Activated CD8-positive, alpha-beta memory T cell treated with anti-CD3 and anti-CD28 coated beads for 24 hours (primary cell): ENCODE data around the gene FAM161A.
"Not testable (repeated sequence)": the region's sequence is repeated elsewhere in the genome, so short reads cannot be mapped to it uniquely, and the experiment has no call there.

Experiments used
- DNase-seq: peaks from one replicate; pipeline ENCODE4 v3.0.0-alpha.2; 2020

FAM161A gene, protein sequence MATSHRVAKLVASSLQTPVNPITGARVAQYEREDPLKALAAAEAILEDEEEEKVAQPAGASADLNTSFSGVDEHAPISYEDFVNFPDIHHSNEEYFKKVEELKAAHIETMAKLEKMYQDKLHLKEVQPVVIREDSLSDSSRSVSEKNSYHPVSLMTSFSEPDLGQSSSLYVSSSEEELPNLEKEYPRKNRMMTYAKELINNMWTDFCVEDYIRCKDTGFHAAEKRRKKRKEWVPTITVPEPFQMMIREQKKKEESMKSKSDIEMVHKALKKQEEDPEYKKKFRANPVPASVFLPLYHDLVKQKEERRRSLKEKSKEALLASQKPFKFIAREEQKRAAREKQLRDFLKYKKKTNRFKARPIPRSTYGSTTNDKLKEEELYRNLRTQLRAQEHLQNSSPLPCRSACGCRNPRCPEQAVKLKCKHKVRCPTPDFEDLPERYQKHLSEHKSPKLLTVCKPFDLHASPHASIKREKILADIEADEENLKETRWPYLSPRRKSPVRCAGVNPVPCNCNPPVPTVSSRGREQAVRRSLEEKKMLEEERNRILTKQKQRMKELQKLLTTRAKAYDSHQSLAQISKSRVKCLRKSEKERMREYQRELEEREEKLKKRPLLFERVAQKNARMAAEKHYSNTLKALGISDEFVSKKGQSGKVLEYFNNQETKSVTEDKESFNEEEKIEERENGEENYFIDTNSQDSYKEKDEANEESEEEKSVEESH

DNA sequence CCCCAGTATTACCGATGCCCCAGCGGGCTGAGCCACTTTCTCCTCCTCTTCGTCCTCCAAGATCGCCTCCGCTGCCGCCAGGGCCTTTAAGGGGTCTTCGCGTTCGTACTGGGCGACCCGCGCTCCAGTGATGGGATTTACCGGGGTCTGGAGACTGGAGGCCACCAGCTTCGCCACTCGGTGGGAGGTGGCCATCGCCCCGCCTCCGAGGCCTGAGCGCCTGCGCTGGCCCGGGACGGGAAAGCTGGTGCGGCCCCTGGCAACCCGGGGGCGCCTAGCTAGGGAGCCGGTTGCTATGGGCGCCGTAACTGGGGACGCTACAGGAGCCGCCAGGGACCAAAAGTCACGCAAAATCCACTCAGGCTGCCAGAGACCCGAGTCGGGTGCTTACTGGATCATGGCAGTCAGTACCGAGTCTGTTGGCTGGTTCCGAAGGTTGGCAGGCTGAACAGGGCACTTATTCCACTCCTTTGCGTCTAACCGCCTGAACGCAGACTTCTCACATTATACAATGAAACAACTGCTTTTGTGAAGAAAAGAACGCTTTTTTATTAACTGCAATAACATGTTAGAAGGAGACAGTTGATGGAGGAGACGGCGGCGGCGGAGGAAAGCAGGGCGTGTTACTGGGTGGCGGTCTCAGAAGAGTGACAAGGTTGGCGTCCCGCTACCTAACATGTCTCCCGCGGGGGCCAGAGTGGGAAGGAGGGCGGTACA is at the start of gene FAM161A:
Gene FAM161A (minus strand): TSS at position 214 of the 717 bp plus-strand sequence. CDS start 19 bp downstream, at position 195.
- DNase-seq, result peak; percentile 92

DNA sequence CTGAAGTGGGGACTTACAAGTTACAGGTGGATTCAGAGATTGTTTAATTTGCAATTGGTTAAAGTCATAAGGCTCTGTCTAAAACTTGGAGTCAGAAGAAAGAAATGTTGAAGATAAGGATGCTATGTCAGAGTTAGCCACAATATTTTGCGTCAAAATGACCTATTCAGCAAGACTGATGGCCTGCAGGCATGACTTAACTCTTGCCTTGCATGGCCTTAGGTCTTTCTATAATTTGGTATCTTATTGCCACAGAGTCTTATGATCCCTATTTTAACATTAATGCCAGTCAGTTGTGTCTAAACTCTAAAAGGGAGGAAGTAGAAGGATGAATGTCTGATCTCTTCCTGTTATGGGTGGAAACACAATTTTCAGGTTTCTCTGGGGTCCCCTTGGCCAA is 46.4 kb upstream of the FAM161A start:
- no peak for DNase-seq

GRCh38 chr2:61898810-61899209 is 45.0 kb upstream of the FAM161A start:
- DNase-seq, result no peak

GRCh38 chr2:61888267-61889055 is 34.6 kb upstream of the FAM161A start, which contains the start of gene CCT4:
TSS of gene CCT4 (minus strand) at chr2:61888656. CDS start at chr2:61888507, 149 bp downstream.
- DNase-seq, result peak; percentile 99

GRCh38 chr2:61887717-61888266 is 33.9 kb upstream of the FAM161A start:
- peak; percentile 64 for DNase-seq

DNA sequence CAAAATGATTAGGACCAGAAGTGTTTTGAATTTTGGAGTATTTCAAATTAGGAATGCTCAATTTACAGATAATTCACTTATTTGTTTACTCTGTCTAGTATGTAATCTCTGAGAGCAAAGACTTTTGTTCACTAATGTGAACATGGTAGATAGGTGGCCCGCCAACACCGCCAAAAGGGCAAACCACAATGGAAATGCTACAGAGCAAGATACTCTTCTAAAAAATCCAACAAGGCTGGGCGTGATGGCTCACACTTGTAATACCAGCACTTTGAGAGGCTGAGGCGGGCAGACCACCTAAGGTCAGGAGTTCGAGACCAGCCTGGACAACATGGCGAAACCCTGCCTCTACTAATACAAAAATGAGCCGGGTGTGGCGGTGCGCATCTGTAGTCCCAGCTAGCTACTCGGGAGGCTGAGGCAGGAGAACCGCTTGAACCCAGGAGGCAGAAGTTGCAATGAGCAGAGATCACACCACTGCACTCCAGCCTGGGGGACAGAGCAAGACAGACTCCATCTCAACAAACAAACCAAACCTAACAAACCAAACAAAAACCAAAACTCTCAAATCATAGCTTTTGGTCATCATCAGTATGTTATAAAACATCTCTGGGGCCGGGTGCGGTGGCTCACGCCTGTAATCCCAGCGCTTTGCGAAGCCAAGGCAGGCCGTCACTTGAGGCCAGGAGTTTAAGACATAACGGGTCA is 32.2 kb upstream of the FAM161A start:
- no peak for DNase-seq

- DNase-seq, result no peak
Observed at GRCh38 chr2:61882850-61883249, 29.0 kb upstream of the FAM161A start.

DNA sequence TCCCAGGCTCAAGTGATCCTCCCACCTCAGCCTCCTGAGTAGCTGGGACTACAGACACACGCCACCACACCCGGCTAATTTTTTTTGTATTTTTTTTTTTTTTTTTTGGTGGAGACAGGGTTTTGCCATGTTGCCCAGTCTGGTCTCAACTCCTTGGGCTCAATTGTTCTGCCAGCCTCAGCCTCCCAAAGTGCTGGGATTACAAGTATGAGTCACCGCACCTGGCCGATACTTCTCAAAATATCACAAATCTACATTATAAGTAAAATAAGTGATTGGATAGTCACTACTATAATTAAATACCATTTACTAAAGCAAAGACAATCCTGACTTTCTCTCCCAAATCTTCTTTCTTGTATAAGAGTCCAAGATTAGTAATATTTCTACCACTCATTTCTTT is 25.5 kb upstream of the FAM161A start:
- not testable (repeated sequence) for DNase-seq

DNA sequence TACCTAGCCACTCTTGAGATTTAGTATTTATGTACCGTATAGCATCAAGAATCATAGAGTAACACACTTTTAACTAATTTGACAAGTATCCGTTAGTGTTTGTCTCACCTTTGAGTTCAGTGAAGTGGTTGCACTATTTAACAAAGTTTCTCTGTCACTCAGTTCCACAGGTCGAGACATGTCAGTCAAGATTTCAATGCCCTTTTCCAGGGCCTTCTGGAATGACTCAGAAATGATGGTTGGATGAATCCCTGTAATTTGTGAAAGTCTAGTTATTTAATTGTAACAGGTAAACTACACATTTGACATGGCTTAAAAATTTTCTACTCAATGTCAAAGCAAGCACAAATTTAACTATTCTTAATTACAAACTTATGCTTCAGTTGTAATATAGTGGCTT is 24.9 kb upstream of the FAM161A start:
- no peak for DNase-seq

GRCh38 chr2:61877571-61878245 is 23.8 kb upstream of the FAM161A start:
- DNase-seq, result no peak

DNA sequence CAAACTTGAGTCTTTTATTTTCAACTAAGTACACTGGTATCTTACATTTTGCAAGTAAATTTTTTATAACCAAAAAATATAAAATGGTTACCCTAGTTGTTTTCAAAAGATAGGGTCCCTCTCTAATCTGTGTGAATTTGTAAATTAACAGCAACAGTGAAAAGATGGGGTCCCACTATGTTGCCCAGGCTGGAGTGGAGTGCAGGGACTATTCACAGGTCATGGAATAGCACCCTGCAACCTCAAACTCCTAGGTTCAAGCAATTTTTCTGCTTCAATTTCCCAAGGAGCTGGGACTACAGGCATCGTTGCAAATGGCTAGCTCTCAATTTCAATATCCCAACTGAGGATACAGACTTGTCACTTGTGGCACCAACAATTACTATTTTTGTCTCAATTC is 22.5 kb upstream of the FAM161A start:
- no peak for DNase-seq

GRCh38 chr2:61866482-61867089 is 12.7 kb upstream of the FAM161A start:
- DNase-seq, result not testable (repeated sequence)

DNA sequence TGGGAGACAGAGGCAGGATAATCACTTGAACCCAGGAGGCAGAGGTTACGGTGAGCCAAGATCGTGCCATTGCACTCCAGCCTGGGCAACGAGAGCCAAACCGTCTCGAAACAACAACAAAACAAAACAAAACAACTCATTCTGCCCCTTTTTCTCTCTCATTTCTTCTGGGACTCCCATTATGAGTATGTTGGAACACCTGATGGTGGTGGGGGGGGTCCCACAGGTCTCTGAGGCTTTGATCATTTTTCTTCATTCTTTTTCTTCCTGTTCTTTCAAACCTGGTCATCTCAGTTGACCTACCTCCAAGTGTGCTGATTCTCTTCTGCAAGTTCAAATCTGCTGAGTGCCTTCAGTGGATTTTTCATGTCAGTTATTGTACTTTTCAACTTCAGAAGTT is 8.2 kb upstream of the FAM161A start:
- DNase-seq, result no peak

- DNase-seq, result no peak
Observed at GRCh38 chr2:61857224-61857623, 3.4 kb upstream of the FAM161A start.

DNA sequence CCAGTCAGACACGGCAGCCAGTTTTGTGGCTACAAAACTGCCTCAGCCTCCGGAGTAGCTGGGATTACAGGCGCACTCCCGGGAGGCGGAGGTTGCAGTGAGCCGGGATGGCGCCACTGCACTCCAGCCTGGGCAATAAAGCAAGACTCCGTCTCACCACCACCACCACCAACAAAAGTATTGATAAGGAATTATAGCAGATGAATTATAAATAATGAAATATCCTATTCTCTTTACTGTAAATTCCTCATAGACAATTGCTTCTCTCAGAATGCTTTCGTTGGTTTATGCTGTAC is 1.4 kb upstream of the FAM161A start:
- no peak for DNase-seq

- peak; percentile 90 for DNase-seq
Observed at GRCh38 chr2:61854564-61855317, 881 bp upstream of the FAM161A start.

DNA sequence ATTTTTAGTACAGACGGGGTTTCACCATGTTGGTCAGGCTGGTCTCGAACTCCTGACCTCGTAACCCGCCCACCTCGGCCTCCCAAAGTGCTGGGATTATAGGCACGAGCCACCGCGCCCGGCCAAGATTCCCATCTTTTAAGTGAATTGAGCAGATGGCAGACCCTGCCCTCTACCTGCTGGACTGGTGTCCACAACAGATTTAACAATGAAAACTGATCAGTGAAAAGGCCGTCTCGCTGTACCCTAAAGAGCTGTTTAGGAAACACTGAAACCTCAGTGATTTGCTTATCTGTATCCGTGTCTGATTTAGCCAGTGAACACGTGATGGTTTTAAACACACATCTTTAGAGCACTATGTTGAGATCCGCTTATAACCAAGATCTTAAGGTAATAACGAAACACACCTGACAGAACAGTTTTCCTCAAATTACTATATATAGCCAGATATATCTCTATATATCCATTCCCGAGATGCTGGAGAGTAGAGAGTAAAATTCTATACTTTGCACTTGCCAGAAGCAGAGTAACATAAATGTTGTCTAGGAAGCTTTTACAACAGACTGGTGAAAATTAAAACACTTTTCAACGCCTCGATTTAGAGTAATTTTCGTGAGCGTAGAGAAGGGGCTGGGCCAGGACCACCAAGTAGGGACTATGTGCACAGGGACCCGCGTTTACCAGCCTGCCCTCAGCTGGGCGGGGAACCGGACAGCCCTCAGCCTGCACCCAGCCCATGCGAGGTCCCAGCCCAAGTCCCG is 594 bp downstream of the FAM161A start:
- no peak for DNase-seq

GRCh38 chr2:61851270-61851669 is 2.6 kb downstream of the FAM161A start:
- not testable (repeated sequence) for DNase-seq

DNA sequence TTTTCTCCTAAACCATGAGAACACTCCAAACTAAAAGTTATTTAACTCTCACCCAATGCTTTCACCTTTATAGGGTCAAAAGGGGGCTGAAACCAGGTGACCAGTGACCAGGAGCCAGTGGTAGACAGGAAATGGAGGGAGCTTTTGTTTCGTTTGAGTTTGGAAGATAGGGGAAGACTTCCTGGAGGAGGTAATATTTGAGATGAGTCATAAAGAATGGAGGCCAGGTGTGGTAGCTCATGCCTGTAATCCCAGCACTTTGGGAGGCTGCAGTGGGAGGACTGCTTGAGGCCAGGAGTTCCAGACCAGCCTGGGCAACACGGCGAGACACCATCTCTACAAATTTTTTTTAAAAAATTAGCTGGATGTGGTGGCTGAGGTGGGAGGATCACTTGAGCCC is 8.5 kb downstream of the FAM161A start:
- no peak for DNase-seq
